DMS153 treated with DMSO at 0.1 percent for 48 hours (cell line): ENCODE results near the gene CFAP100.

Experiments used
- DNase-seq: peaks from one replicate; lab custom pipeline; 2025; ENCODE audit not compliant: unreplicated experiment; lab: John Stamatoyannopoulos, UW

Gene CFAP100

GRCh38 chr3:126439346-126439967 lies 44.7 kb downstream of the CFAP100 start:
- DNase-seq, result no peak

GRCh38 chr3:126439968-126440708 lies 45.4 kb downstream of the CFAP100 start:
- DNase-seq, result no peak

- no peak for DNase-seq
These were observed 45.9 kb downstream of the CFAP100 start for GRCh38 chr3:126440709-126440995.

- DNase-seq, result no peak
These were observed 46.7 kb downstream of the CFAP100 start for GRCh38 chr3:126441256-126441880.

GRCh38 chr3:126442094-126442855 lies 47.6 kb downstream of the CFAP100 start:
- no peak for DNase-seq

- DNase-seq, result no peak
These were observed 48.1 kb downstream of the CFAP100 start for GRCh38 chr3:126442856-126443242.

- DNase-seq, result no peak
These were observed 50.8 kb downstream of the CFAP100 start for GRCh38 chr3:126445506-126445905.

GRCh38 chr3:126446301-126446700 lies 51.6 kb downstream of the CFAP100 start:
- no peak for DNase-seq

GRCh38 chr3:126446791-126447190 lies 52.1 kb downstream of the CFAP100 start:
- DNase-seq, result no peak

GRCh38 chr3:126447456-126448106 lies 52.9 kb downstream of the CFAP100 start:
- DNase-seq, result no peak

GRCh38 chr3:126448136-126448892 lies 53.6 kb downstream of the CFAP100 start:
- no peak for DNase-seq

GRCh38 chr3:126448893-126449180 lies 54.1 kb downstream of the CFAP100 start:
- no peak for DNase-seq

- DNase-seq, result no peak
These were observed 54.9 kb downstream of the CFAP100 start for GRCh38 chr3:126449621-126450051.

- DNase-seq, result no peak
These were observed 55.5 kb downstream of the CFAP100 start for GRCh38 chr3:126450219-126450618.

- no peak for DNase-seq
These were observed 56.0 kb downstream of the CFAP100 start for GRCh38 chr3:126450744-126451143.

- no peak for DNase-seq
These were observed 56.8 kb downstream of the CFAP100 start for GRCh38 chr3:126451511-126451910.

GRCh38 chr3:126452213-126452612 lies 57.5 kb downstream of the CFAP100 start:
- no peak for DNase-seq

- DNase-seq, result no peak
These were observed 59.3 kb downstream of the CFAP100 start for GRCh38 chr3:126454025-126454424.

- DNase-seq, result no peak
These were observed 59.9 kb downstream of the CFAP100 start for GRCh38 chr3:126454437-126455198.

- DNase-seq, result no peak
These were observed 61.5 kb downstream of the CFAP100 start for GRCh38 chr3:126456211-126456610.
